Neutrophil (primary cell): ENCODE results near the gene GAK.

ENCODE experiments used
- H3K27ac ChIP-seq: fragments of 200-600 bp; sonication (generic); 2 replicates; pipeline ENCODE4 v1.5.1; 2016; ENCODE audit warnings: mild to moderate bottlenecking, moderate library complexity
- H3K27me3 ChIP-seq: fragments of 200-600 bp; sonication (generic); 2 replicates; pipeline ENCODE4 v1.6.0; 2016; ENCODE audit warnings: mild to moderate bottlenecking
- H3K36me3 ChIP-seq: fragments of 200-600 bp; sonication (generic); 2 replicates; pipeline ENCODE4 v1.5.1; 2017
- H3K4me1 ChIP-seq, 2 experiments: fragments of 200-600 bp in 1 of 2; sonication (generic) in 1 of 2; 1 replicate in 1 of 2; 2 replicates in 1 of 2; pipeline versions ENCODE4 v1.5.1 to v1.6.1; 2013 to 2016; ENCODE audit warnings: low read depth in 1 of 2, low read length in 1 of 2, mild to moderate bottlenecking in 1 of 2, moderate library complexity in 1 of 2; ENCODE audit not compliant: control insufficient read depth in 1 of 2, insufficient read depth in 1 of 2
- H3K4me3 ChIP-seq, 2 experiments: fragments of 200-600 bp in 1 of 2; sonication (generic) in 1 of 2; 1 replicate in 1 of 2; 2 replicates in 1 of 2; pipeline ENCODE4 v1.5.1; 2013 to 2016; ENCODE audit warnings: low read depth in 1 of 2, low read length in 1 of 2, mild to moderate bottlenecking in 1 of 2, moderate library complexity in 1 of 2
- H3K9me3 ChIP-seq: fragments of 200-600 bp; sonication (generic); 2 replicates; pipeline ENCODE4 v1.5.1; 2016
- TF ChIP-seq, protein P1 (sequence below): fragments of 200-600 bp; sonication (generic); IDR thresholded peaks from 2 replicates; pipeline ENCODE4 v1.5.1; 2016; ENCODE audit warnings: antibody characterized with exemption

GAK gene

DNA sequence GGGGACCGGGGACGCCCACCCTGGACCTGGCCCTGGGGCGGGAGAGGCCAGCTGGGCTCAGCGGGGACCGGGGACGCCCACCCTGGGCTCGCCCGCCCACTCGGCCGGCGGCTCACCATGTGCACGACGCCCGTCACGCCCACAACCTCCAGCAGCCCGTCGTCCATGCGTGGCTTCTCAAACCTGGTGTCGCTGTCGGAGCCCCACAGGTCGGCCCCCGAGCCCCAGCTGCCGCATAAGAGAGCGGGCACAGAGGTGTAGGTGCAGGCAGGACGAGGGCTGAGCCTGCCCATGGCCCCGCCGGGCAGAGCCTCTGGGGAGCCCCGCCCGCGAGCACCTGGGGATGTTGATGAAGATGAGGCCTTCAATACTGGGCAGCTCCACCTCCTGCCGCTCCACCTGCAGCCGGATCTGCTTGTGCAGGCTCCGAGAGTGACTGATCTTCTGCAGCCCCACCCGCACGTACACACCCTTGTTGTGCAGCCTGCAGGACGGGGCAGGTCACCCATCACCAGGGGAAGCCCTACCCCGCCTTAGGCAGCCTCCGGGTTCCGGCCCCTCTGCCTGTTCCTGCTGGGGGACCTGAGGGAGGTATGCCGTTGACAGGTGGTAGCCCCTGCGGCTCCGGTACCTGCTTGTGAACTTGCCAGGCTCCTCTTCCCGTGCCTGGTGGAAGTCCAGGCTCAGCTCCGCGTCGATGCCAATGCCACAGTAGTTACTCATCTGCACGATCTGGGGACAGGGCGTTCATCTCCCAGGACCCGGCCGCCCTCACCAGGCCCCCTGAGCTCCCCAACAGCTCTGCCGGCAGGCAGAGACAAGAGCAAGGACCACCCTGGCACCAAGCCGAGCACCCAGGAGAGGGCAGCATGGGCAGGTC, 29.5 kb upstream of the GAK start:
- Histone ChIP-seq H3K4me3 (no peak overlapping the region), H3K27ac (no peak overlapping the region), H3K27me3 (peaks cover 3% of the 10 kb centered on the region), H3K4me1 (no peaks in the 10 kb centered on the region), H3K9me3 (no peaks in the 10 kb centered on the region), H3K36me3 (peaks cover 99% of the 10 kb centered on the region)
- TF ChIP-seq, protein P1, sequence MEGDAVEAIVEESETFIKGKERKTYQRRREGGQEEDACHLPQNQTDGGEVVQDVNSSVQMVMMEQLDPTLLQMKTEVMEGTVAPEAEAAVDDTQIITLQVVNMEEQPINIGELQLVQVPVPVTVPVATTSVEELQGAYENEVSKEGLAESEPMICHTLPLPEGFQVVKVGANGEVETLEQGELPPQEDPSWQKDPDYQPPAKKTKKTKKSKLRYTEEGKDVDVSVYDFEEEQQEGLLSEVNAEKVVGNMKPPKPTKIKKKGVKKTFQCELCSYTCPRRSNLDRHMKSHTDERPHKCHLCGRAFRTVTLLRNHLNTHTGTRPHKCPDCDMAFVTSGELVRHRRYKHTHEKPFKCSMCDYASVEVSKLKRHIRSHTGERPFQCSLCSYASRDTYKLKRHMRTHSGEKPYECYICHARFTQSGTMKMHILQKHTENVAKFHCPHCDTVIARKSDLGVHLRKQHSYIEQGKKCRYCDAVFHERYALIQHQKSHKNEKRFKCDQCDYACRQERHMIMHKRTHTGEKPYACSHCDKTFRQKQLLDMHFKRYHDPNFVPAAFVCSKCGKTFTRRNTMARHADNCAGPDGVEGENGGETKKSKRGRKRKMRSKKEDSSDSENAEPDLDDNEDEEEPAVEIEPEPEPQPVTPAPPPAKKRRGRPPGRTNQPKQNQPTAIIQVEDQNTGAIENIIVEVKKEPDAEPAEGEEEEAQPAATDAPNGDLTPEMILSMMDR = no peak

DNA sequence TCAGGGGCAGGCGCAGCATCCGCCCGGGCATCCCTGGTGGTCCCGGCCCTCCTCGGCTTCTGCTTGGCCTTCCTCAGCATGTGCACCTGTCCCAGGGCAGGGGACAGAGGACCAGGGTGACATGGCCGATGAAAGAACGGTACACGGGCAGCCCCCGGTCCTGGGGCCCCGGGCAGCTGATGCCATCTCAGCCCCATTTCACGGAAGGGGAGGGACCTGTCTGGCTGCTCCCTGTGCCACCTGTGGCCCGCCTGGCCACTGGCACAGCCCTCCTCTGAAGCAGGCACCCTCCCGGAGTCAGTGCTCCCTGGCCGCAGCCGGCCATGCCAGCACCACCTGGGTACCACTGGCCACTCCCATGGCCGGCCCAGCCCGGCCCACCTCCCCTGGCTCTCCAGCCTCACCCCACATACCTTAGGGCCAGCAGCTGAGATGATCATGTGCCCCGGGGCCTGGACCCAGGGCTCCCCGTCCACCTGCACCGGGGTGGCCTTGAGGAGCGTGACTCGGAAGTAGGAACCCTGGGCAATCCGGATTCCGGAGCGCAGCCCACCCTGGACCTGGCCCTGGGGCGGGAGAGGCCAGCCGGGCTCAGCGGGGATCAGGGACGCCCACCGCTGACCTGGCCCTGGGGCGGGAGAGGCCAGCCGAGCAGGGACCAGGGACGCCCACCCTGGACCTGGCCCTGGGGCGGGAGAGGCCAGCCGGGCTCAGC, 28.7 kb upstream of the GAK start:
- TF ChIP-seq, protein P1 = no peak
- Histone ChIP-seq H3K36me3 (peaks cover 98% of the 10 kb centered on the region), H3K9me3 (no peaks in the 10 kb centered on the region)

GRCh38 chr4:960140-960635, 28.1 kb upstream of the GAK start:
- no peaks in the 10 kb centered on the region for H3K4me1 ChIP-seq

More for the DNA sequence above, 28.7 kb upstream of the GAK start:
- Histone ChIP-seq H3K4me1 (no peaks in the 10 kb centered on the region), H3K4me3 (no peak overlapping the region), H3K27me3 (no peaks in the 10 kb centered on the region), H3K27ac (no peak overlapping the region)

GRCh38 chr4:959338-960139, 27.4 kb upstream of the GAK start:
- Histone ChIP-seq H3K4me3 (no peak overlapping the region), H3K27ac (no peak overlapping the region), H3K4me1 (no peaks in the 10 kb centered on the region), H3K27me3 (no peaks in the 10 kb centered on the region), H3K9me3 (no peaks in the 10 kb centered on the region), H3K36me3 (peaks cover 99% of the 10 kb centered on the region)
- TF ChIP-seq, protein P1 = no peak

More at GRCh38 chr4:960140-960635, 28.1 kb upstream of the GAK start:
- Histone ChIP-seq H3K9me3 (no peaks in the 10 kb centered on the region), H3K27ac (no peak overlapping the region), H3K4me3 (no peak overlapping the region), H3K36me3 (peaks cover 99% of the 10 kb centered on the region), H3K27me3 (no peaks in the 10 kb centered on the region)
- TF ChIP-seq, protein P1 = no peak

DNA sequence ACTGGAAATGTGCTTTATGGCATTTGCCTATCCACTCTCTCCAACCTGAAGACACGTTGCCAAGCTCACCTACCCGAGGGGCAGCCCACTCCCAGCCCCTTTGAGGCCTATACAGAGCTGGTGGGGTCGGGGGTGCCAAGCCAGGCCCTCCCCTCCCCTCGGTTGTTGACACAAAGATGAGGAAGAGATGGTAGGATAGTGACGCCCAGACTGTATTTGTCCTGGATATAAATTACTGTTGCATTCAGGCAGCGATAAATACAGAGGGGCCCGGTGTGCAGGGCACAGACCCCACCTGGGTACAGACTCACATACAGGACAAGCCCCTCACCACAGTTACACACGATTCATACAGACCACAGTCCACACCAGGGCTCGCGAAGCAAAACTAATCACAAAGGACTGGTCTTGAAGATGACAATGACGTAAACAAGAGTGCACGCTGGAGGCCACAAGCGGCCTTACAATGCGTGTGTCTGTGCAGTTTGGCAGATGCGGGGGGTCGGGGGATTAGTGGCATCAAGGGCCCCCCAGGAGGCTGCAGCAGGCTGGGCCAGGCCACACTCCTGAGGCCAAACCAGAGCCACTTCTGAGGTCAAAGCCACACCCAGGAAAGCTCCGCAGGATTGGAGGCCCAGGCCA, 26.7 kb upstream of the GAK start:
- H3K27me3 ChIP-seq = no peaks in the 10 kb centered on the region
- H3K36me3 ChIP-seq = peaks cover 98% of the 10 kb centered on the region
- H3K27ac ChIP-seq = no peak overlapping the region
- H3K9me3 ChIP-seq = no peaks in the 10 kb centered on the region
- TF ChIP-seq, protein P1 = no peak
- no peaks in the 10 kb centered on the region for H3K4me1 ChIP-seq
- no peak overlapping the region for H3K4me3 ChIP-seq
